LNCaP clone FGC (cell line): ENCODE measurements around the gene SMIM41.

Experiments
- DNase-seq: peaks from one replicate; pipeline ENCODE4 v3.0.0-alpha.2; 2011; ENCODE audit warnings: low read depth
- H3K4me3 ChIP-seq: 2 replicates; pipeline ENCODE4 v1.5.1; 2011; ENCODE audit warnings: mild to moderate bottlenecking, low read depth, low read length, control low read depth
- CTCF ChIP-seq: IDR thresholded peaks from 2 replicates; pipeline ENCODE4 v1.5.1; 2012; ENCODE audit warnings: mild to moderate bottlenecking; ENCODE audit not compliant: control insufficient read depth, insufficient read depth; ENCODE audit errors: extremely low read depth

SMIM41 gene

GRCh38 chr12:52086944-52087835, 7.7 kb downstream of the SMIM41 start:
- no peak overlapping the region for H3K4me3 ChIP-seq
- no peak for TF ChIP-seq CTCF
- no peak for DNase-seq

DNA sequence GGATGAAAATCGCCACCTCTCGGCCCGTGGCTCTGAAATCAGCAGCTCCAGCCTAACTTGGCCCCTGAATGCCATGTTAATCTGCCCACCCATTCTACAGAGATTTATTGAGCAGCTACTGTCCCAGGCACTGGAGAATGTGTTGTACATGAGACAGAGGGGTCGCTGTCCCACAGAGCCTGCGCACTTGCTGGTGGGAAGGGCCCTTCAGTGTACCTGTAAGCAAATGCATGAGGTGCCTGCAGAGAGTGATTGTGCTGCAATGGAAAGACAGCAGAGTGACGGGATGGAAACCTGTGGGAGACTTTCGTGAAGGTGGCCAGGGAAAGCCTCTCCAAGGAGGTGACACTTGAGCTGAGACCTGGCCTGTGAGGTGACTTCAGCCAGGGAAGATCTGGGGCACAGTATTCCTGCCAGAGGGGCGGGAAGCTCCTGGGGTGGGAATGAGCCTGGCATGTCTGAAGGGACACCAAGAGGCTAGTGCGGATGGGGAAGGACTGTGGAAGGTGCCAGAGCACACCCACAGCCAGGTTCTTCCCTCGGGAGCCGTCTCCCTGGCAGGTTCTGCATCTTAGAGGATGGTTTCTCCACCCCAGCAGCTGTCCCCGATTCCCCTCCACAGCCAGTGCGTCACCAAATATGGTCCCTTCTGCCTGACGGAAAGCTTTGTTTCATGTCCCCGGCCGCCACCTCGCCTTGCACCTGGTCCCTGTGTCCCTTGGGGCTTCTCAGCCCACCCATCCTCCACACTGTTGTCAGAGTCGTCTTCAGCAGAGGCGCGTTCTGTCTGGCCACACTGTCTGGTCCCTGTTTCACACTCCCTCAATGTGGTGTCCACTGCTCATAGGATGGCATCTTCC, 8.7 kb downstream of the SMIM41 start:
- no peak overlapping the region for H3K4me3 ChIP-seq
- no peak for DNase-seq
- TF ChIP-seq CTCF: no peak

DNA sequence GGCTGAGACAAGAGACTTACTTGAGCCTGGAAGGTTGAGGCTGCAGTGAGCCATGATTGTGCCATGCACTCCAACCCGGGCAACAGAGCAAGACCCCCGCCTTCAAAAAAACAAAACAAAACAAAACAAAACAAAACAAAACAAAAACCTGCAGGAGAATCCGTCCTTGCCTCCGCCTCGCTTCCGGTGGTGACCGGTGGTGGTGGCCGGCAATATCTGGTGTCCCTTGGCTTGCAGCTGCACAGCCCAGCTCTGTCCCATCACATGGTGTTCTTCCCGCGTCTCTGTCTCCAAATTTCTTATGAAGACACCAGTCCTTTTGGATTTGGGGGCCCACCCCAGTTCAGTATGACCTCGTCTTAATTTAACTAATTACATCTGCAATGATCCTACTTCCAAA, 10.0 kb downstream of the SMIM41 start:
- no peak for TF ChIP-seq CTCF
- no peak for DNase-seq
- H3K4me3 ChIP-seq: no peak overlapping the region

DNA sequence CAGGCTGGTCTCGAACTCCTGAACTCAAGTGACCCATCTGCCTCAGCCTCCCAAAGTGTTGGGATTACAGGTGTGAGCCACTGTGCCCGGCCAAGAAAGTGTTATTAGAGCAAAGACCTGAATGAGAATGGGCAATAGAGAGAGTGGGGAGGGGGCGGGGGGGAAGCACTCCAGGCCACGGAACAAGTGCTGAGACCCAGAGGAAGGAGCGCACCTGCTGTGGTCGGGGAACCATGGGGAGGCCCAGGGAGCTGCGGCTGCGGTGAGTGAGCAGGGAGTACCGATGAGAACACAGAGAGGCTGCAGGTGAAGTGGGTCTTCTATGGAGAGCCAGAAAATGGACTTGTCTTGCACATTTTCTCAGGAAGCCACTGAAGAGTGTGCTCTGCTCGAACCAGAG, 10.8 kb downstream of the SMIM41 start:
- no peak for DNase-seq
- TF ChIP-seq CTCF: no peak
- H3K4me3 ChIP-seq: no peak overlapping the region

DNA sequence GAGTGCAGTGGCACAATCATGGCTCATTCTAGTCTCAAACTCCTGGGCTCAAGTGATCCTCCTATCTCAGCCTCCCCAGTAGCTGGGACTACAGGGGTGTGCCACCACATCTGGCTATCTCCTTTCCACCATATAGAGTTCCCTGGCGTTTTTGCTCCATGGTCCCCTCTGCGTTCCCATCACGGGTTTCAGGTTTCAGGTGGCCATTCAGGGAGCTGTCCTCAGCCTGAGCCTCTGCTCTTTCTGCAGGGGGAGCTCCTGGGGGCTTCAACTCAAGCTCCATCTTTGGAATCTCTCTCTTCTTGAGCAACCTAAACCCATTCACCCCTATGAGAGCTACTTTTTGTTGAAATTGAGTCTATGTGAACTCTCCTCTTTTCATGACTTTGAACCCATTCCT, 11.6 kb downstream of the SMIM41 start:
- no peak overlapping the region for H3K4me3 ChIP-seq
- TF ChIP-seq CTCF: no peak
- DNase-seq: no peak

DNA sequence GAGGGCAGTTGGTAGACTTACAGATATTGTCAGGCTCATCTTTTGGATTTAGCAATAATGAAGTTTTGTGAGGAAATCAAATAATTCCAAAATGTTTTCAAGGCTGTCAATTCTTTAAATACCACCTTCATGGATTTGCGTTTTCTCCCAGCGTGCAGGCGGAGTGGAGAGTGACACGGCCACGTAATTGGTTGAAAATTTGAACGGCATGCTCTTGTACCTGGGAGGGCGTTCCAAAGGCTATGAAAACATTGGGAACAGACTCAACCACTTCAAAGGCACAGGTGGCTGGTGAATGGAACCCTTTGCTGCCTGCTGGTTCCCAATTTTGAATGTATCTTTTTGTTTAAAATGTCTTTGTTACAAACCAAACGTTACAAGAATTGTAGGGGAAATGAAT, 12.4 kb downstream of the SMIM41 start:
- DNase-seq: no peak
- no peak overlapping the region for H3K4me3 ChIP-seq
- TF ChIP-seq CTCF: no peak
